Vagina (tissue), 2 donors: ENCODE data around the gene UPF1.

ENCODE experiments used
- POLR2A ChIP-seq, 2 donors: fragments of 450-650 bp; IDR thresholded peaks; one replicate each; pipeline ENCODE4 v1.6.1; 2017; ENCODE audit warnings: antibody characterized with exemption in 2 of 2, mild to moderate bottlenecking in 2 of 2, moderate library complexity in 2 of 2
- POLR2AphosphoS5 ChIP-seq, 2 donors: sonication (generic); formaldehyde crosslinking; IDR thresholded peaks; one replicate each; pipeline ENCODE4 v1.9.0; 2017; ENCODE audit warnings: antibody characterized with exemption in 2 of 2, mild to moderate bottlenecking in 2 of 2, low read depth in 1 of 2; ENCODE audit not compliant: insufficient read depth in 1 of 2
- TF ChIP-seq, protein P1 (sequence below), 3 experiments: fragments of 450-650 bp in 2 of 3; fragments of 200-600 bp in 1 of 3; sonication (generic) in 1 of 3; IDR thresholded peaks; one replicate each; pipeline ENCODE4 v1.5.1; 2017 to 2019; ENCODE audit warnings: antibody characterized with exemption in 3 of 3, mild to moderate bottlenecking in 2 of 3, moderate library complexity in 2 of 3

DNA sequence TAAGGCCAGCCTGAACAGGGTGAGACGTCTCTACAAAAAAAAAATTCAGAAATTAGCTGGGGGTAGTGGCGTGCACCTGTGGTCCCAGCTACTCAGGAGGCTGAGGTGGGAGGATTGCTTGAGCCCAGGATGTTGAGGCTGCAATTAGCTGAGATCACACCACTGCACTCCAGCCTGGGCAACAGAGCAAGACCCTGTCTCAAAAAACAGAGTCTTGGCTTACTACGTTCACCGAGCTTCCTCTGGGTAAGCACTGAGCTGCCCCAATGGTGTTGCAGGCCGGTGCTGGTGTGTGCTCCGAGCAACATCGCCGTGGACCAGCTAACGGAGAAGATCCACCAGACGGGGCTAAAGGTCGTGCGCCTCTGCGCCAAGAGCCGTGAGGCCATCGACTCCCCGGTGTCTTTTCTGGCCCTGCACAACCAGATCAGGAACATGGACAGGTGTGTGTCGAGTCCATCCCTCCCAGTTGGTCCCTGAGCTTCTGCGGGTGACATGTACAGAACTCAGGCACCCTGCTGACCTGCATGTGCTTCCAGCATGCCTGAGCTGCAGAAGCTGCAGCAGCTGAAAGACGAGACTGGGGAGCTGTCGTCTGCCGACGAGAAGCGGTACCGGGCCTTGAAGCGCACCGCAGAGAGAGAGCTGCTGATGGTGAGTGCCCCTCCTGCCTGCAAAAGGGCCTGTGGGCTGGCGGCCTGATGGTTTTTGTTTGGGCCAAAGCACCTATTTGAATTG is 24.1 kb downstream of the UPF1 start:
- TF ChIP-seq POLR2A (IDR thresholded peaks at IDR 0.05) (no peak), POLR2AphosphoS5 (IDR thresholded peaks at IDR 0.05; ENCODE audit: insufficient read depth in 1 of 2, low read depth in 1 of 2) (no peak)
- TF ChIP-seq, protein P1, sequence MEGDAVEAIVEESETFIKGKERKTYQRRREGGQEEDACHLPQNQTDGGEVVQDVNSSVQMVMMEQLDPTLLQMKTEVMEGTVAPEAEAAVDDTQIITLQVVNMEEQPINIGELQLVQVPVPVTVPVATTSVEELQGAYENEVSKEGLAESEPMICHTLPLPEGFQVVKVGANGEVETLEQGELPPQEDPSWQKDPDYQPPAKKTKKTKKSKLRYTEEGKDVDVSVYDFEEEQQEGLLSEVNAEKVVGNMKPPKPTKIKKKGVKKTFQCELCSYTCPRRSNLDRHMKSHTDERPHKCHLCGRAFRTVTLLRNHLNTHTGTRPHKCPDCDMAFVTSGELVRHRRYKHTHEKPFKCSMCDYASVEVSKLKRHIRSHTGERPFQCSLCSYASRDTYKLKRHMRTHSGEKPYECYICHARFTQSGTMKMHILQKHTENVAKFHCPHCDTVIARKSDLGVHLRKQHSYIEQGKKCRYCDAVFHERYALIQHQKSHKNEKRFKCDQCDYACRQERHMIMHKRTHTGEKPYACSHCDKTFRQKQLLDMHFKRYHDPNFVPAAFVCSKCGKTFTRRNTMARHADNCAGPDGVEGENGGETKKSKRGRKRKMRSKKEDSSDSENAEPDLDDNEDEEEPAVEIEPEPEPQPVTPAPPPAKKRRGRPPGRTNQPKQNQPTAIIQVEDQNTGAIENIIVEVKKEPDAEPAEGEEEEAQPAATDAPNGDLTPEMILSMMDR (IDR thresholded peaks at IDR 0.05) = no peak
